Measurements from ENCODE around the gene TAGLN2.
"Not testable (repeated sequence)": the region's sequence is repeated elsewhere in the genome, so short reads cannot be mapped to it uniquely, and the experiment has no call there.

Gene TAGLN2

DNA sequence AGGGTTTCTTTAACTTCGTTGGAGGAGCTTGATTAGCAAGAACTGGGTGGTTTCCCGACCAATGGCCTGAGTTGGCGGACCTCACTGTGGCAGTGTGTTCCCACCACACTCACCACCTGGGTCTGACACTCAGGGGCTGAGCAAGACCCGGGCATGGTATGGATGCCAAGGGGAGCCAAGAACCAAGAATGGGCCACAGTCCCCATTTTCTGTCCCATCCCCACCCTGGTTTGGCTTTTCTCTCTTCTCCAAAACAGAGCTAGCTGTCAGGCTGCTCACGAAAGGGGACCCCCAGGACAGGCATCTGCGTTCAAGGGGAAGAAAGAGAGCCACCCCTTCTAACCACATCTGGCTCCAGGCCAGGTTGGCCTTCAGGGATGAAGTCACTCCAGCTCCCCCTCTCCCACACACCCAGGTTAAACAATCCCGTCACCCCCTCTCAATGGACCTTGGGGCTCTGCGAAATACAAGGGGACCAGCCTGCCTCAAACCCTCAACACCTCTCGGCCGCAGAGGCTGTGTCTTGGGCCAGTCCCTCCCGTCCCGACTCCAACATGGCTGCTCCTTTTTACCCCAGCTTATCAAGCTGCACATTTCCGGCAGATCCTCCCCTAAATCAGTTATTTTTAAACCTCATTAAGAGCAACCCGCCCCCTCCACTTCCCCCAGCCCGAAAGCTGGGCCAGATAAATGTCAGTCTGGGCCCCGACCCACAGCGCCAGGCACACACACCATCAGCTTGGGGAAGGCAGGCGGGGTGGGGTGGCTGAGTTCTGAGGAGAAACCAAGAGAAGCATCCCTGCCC lies 3.4 kb downstream of the TAGLN2 start:
- no peak for DNase-seq (ENCODE audit: low read depth, low spot score)

GRCh38 chr1:159921251-159921650 lies 4.1 kb downstream of the TAGLN2 start:
- no peak for DNase-seq (ENCODE audit: low read depth, low spot score)

GRCh38 chr1:159920651-159921050 lies 4.7 kb downstream of the TAGLN2 start:
- DNase-seq (ENCODE audit: low read depth, low spot score), result no peak

GRCh38 chr1:159920202-159920601 lies 5.1 kb downstream of the TAGLN2 start:
- DNase-seq (ENCODE audit: low read depth, low spot score), result no peak

DNA sequence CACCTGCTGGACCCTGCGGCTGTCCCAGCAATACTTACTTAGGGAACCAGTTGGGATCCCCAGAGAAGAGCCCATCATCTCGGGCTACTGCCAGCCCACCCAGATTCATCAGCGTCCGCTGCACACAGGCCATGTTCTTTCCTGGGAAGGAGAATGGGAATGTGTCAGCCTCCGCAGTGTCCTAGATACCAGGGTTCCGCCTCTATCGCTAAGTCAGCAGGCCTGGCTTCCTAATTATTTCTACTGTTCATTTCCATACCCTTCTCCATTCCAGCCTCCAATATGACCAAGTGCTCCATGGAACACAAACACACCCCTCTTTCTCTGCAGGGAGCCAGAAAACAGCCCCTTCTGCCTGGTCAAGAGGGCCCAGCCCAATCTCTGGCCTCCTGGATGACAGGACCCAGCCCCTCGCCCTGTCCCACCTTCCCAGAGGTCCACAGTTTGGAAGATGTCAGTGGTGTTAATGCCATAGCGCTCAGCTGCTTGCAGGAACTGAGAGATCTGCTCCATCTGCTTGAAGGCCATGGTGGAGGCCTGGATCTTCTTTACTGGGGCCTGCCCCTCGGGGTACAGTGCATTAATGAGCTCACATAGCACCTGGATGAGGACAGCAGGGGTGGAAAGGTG lies 6.0 kb downstream of the TAGLN2 start:
- no peak for DNase-seq (ENCODE audit: low read depth, low spot score)

- DNase-seq (ENCODE audit: low read depth, low spot score), result no peak
These were observed 6.7 kb downstream of the TAGLN2 start for GRCh38 chr1:159918352-159919200.

- no peak for DNase-seq (ENCODE audit: low read depth, low spot score)
These were observed 7.6 kb downstream of the TAGLN2 start for GRCh38 chr1:159917533-159918351.

DNA sequence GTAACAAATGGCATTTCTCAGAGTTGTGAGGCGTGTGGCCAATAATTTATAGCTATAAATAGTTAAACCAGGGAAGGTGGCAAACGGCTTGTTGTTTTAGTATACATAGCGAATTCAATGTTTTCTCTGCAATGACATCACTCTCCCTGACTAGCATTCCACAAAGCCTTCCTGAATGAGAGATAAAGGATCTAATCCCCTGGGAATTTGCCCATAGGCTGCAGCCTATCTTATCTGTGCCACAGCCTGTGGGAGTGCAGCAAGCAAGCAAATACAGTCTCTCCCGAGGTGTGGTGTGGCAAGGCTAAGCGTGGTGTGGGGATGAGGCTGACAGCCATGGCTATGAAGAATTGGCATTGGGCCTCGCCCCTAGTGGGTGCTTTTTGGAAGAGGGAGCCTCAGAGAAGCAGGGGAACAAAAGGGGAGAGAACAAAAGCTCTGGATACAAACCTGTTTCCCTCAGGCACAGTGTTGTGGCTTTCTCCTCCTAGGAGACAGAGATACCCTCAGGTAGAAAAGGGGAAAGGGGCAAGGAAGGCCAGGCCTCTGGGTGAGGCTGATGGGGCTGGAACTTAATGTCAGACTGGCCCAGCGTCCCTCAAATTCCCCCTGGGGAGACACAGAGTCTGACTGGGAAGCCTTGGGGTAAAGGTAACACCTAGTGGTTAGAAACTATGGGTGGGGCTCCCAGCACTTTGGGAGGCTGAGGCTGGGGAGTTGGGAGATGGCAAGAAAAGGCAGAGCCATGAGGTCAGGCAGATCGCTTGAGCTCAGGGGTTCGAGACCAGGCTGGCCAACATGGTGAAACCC lies 8.9 kb downstream of the TAGLN2 start:
- no peak for DNase-seq (ENCODE audit: low read depth, low spot score)

DNA sequence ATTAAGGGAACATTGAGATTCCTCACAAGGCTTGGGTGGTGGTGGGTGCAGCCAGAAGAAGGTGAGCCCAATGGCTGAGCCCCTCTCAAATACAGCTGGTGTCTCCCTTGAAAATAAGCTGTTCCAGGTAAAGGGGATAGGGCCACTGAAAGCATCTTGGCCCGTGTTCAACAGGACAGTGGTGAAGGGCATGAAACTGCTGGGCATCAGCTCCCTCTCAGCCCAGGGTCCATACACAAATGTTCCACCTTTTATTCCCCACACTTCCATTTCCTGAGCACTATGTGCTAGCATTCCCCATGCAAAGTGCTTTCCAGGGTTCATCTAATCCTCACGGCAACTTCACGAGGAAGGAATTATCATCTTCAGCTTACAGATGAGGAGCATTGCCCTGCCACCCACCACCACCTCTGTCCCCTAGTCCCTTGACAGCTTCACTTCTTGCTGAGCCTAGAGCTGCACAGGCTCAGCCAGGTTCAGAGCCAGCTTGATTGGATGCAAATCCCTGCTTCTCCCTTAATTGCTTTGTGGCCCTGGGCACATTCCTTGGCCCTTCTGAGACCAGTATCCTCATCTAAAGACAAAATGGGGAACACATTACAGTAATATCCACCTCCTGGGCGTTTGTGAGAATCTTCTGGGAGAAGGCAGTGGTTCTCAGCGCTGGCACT lies 9.6 kb downstream of the TAGLN2 start:
- DNase-seq (ENCODE audit: low read depth, low spot score), result no peak

- no peak for DNase-seq (ENCODE audit: low read depth, low spot score)
These were observed 10.9 kb downstream of the TAGLN2 start for GRCh38 chr1:159914252-159915018.

GRCh38 chr1:159913451-159914192 lies 11.7 kb downstream of the TAGLN2 start:
- DNase-seq (ENCODE audit: low read depth, low spot score), result no peak

DNA sequence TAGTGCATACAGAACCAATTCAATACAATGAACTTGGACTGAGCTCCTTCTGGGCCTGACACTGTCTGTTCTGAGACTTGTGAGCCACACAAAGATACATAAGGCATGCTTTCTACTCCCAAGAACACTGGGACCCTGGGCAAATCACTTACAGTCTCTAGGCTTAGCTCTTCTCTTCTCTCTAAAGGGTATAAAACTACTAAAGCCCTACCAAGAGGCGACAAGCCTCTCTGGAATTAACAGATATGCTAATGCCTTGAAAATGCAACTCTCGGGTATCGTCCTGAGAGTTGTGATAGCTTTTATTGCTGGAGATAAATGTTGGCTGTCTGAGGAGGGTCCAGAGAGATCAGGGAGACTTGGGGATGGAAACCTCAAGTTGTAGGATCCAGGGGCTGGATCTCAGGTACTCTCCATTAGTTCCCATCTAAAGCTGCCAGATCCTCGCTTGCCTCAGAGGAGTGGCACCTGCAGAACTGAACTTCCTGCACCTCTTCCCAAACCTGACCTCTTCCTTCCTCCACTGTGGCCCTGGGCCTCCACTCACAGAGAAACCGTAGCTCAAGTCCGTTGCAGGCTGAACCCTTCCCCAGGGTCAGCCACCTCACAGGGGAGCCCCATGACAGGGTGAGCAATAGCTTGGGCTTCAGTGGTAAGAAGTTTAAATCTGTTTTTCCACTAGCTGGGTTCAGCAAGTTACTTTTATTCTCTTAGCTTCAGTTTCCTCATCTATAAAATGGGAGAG lies 13.8 kb downstream of the TAGLN2 start:
- no peak for DNase-seq (ENCODE audit: low read depth, low spot score)

- DNase-seq (ENCODE audit: low read depth, low spot score), result no peak
These were observed 17.0 kb downstream of the TAGLN2 start for GRCh38 chr1:159908031-159908940.

- no peak for DNase-seq (ENCODE audit: low read depth, low spot score)
These were observed 18.3 kb downstream of the TAGLN2 start for GRCh38 chr1:159906960-159907359.

DNA sequence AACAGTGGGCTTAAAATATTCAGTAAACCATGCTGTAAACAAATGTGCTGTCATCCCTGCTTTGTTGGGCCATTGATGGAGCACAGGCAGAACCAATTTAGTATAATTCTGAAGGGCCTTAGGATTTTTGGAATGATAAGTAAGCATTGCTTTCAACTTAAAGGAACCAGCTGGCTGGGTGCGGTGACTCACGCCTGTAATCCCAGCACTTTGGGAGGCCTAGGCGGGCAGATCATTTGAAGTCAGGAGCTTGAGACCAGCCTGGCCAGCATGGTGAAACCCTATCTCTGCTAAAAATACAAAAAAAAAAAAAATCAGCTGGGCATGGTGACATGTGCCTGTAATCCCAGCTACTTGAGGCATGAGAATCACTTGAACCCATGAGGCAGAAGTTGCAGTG lies 21.3 kb downstream of the TAGLN2 start:
- DNase-seq (ENCODE audit: low read depth, low spot score), result not testable (repeated sequence)

- DNase-seq (ENCODE audit: low read depth, low spot score), result no peak
These were observed 22.8 kb downstream of the TAGLN2 start for GRCh38 chr1:159902541-159902940.

All from iPS DF 19.7 (cell line).